ENCODE measurements around the gene ROR2.
"Not testable (repeated sequence)": the region's sequence is repeated elsewhere in the genome, so short reads cannot be mapped to it uniquely, and the experiment has no call there.

ROR2 gene

DNA sequence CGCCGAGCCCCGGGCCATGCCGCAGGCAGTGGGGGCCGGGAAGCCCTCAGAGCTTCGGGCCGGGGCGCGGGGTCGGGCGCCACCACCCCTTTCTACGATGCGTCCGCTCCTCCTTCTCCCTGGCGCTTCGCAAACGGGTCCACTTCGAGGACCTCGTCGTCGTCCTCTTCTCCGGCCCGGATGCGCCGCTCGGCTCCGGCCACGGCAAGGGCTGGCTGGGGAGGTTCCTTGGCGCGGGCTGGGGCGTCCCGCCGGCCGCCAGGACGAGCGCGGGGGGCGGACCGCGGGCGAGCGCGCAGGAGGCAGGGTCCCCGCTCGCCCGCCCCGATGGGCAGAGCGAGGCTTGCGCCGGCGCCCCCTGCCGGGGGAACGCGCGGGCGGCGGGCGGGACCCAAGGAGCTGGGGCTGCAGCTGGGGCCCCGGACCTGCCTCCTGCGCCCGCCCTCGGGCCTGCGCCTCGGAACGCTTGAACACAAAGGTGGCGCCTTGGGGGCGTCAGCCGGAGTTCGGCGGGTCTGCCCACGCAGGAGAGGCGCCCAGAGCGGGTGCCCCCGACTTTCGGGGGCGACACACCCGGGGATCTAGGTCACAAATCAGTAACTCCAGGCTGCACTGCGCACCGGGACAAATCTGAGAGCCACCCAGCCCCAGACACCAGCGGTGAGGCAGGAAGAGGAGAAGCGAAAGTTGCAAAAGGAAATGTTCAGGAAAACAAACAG, at the start of gene ROR2:
Gene ROR2, minus strand, starts transcription at position 283 of the 719 bp plus-strand sequence.
- peak; percentile 29 for DNase-seq (ENCODE audit: low read depth, low spot score)

- DNase-seq (ENCODE audit: low read depth, low spot score), result no peak
These were observed 45.1 kb upstream of the ROR2 start for GRCh38 chr9:91995000-91995655.

DNA sequence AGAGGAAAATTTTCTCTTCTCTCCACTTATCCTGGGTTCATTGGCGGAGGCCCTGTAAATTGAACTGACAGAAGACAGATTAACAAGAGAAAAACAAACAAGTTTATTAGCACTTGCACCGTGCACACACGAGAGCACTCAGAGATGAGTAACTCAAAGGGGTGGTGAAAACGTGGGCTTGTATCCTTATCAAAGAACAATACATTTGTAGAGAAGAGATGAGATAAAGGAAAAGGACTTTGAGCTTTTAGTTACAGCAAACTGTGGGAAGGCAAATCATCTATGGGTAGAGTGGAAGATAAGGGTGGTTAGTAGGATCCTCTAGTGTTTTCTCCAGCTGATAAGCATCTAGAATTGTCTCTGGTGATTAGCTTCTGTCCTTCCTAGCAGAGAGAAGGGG, 44.4 kb upstream of the ROR2 start:
- DNase-seq (ENCODE audit: low read depth, low spot score), result no peak

DNA sequence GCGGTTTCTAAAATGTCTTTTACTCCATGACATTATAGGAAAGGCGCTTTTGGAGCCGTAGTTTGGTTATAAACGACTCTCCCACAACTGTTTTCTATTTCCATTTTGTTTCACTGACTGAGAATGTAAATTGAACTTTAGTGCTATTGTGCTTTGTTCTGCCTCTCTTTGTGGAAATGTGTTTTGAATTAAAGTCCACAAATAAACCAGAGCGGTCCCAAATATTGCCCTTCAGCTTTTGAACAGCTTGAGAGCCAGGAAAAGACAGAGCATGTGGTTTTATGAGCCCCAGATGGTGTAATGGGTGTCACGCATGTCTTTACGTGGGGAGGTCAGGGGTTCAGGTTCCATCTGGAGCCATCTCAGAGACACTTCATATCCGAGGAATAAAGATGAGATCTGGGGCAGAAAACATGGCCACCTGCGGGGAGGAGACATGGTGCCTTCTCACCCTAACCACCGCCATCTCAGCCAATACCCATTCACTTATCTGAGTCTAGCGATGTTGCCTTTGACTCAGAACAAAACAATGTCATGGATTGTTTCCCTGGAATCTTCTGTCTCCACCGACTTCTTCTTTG, 42.5 kb upstream of the ROR2 start:
- DNase-seq (ENCODE audit: low read depth, low spot score), result peak; percentile 43

- no peak for DNase-seq (ENCODE audit: low read depth, low spot score)
These were observed 41.8 kb upstream of the ROR2 start for GRCh38 chr9:91991721-91992341.

- DNase-seq (ENCODE audit: low read depth, low spot score), result no peak
These were observed 36.2 kb upstream of the ROR2 start for GRCh38 chr9:91986248-91986647.

DNA sequence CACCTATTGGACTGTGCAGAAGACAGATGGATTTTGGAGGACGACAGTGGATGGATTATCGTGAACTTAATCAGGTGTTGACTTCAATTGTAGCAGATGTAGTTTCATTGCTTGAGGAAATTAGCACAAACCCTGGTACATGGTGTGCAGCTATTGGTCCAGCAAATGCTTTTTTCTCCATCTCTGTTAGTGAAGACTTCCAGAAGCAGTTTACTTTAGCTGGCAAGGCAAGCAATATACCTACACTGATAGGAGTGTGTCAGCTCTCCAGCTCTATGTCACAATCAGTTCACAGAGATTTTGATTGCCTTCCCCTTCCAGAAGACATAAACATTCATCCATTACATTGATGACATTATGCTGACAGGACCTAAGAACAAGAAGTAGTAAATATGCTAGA, 35.7 kb upstream of the ROR2 start:
- no peak for DNase-seq (ENCODE audit: low read depth, low spot score)

DNA sequence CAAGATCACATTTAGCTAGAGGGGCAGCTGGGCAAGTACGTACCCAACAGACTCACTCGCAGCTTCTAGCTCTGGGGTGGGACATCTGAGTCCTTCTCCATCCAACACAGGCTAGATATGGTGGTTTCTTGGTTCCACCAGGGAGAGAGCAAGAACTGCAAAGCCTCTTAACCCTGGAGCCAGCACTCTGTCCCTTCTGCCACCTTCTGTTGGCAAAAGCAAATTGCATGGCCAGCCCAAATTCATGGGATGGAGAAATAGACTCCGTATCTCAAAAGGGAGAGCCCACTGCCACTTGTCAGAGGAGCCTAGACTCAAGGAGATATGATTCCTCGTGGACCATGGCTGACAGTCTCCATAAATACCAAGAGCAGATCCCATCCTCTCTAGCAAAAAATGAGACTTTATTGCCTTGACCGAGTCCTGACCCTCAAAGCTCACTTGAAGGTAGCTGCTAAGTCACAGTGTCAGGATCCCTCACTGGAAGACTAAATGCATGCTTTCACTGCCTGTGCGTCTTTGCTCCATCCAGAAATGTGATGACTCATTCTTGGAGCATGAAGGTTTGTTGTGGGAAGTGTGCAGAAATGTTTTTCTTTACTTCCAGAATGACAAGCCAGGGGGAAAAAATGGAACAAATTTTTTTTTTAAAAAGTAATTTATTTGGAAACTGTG, 28.8 kb upstream of the ROR2 start:
- DNase-seq (ENCODE audit: low read depth, low spot score), result peak; percentile 58

DNA sequence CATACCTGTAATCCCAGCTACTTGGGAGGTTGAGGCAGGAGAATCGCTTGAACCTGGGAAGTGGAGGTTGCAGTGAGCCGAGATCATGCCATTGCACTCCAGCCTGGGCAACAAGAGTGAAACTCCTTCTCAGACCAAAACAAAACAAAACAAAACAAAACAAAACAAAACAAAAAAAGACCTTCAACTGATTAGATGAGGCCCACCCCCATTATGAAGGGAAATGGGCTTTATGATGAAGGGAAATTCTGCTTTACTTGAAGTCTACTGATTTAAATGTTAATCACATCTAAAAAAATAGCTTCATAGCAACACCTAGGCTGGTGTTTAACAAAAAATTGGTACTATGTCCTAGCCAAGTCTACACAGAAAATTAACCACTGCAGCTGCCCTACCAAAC, 25.2 kb upstream of the ROR2 start:
- DNase-seq (ENCODE audit: low read depth, low spot score), result not testable (repeated sequence)

GRCh38 chr9:91972711-91973110, 22.7 kb upstream of the ROR2 start:
- no peak for DNase-seq (ENCODE audit: low read depth, low spot score)

DNA sequence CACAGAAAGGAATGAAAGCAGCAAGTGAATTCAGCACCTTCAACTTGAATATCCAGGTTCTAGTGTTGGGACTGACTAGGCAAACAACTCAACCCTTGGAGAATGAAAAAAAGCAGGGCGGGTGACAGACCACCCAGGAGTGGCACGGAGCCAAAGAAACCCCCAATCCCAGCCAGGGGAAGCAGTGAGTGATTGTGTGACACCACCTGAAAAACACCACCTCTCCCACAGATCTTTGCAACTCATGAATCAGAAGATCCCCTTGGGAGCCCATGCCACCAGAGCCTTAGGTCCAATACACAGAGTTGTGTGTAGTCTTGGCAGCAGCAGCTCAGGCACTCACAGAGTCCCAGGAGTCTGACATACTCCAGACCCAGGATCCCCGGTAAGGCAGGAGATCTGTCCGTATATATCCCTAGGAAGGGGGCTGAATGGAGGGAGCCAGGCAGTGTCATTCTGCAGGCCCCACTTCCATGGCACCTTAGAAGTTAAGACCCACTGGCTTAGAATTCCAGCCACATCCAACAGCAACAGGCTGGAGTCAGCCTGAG, 22.1 kb upstream of the ROR2 start:
- no peak for DNase-seq (ENCODE audit: low read depth, low spot score)

DNA sequence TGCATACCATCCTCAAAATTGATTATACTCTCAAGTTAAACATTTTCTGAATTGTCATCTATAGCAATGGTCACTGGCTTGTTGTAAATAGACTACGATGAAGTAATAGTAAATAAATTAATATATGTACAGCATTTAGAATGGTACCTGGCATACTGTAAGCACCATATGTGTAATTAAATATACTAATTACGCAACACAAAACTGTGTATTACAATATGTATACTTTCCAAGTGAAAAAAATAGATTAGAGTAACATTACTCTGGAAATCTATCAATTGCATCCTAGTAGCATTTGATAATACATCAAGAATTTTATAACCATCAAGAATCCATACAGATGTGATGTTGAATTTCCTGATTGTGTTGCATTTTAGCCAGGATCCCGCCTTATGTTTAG, 17.2 kb upstream of the ROR2 start:
- no peak for DNase-seq (ENCODE audit: low read depth, low spot score)

DNA sequence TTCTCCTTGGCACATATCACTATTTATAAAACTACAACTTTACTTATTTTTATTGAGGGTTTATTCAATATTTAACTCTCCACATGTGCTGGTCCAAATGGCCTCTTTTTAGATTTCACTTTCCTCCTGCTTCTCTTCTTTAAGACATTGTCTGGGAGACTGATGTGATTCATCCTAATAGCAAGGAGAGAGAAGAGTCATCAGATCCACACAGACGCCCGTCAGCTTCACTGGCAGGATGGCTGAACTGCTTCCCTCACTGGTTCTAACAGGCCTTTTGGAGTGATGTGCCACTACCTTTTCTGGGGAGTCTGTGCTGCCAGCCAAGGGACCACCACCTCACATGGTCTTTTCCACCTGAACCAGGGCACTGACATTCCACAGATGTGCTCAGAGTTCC, 16.5 kb upstream of the ROR2 start:
- no peak for DNase-seq (ENCODE audit: low read depth, low spot score)

DNA sequence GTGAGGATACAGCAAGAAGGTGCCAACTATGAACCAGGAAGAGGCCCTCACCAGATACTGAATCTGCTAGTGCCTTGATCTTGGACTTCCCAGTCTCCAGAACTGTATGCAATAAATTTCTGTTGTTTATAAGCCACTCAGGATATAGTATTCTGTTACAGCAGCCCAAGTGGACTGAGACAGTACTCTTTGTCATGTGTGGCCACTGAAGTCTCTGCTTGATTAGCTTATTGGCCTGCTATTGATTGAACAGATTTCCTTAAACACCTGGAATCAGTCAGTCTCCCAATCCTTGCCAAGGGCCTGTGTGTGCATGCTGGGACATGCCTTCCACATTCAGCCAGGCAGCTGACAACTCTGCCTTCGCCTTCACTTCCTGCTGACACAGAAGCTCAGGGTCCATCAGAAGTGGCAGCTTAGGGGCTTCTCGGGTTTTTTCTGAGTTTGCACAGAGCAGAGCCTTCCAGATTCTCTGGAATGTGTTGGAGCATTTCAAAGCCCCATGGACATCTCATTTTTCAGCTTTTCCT, 13.7 kb upstream of the ROR2 start:
- DNase-seq (ENCODE audit: low read depth, low spot score), result no peak

DNA sequence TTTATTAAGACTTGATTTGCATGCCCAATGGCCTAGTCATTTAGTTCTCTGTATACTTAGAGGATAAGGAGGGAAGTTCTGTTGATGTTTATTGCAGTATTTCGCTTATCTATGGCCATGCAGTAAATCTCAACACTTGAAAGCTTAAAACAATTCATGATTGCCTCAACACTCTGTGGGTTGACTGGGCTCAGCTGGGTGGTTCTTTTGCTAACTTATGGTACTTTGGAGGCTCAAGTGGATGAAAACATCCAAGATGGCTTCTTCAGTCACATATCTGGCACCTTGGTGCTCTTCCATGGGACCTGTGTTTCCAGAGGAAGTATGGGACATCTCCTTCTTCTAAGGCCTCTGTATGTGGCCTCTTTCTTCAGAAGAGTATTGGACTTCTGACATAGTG, 10.3 kb upstream of the ROR2 start:
- DNase-seq (ENCODE audit: low read depth, low spot score), result no peak

DNA sequence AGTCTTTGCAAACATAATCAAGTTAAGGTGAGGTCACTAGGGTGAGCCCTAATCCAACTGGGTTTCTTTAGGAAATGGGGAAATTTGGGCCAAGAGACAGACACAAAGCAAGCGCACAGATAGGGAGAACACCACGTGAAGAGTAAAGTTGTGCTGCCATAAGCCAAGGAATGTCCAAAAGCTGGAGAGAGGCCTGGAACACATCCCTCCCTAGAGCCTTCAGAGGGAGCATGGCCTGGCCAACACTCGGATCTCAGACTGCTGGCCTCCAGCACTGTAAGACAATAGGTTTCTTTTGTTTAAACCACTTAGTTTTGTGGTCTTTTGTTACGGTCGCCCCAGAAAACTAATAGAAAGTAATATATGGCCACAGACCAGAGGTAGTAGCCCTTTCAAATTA, 8.1 kb upstream of the ROR2 start:
- DNase-seq (ENCODE audit: low read depth, low spot score), result no peak

DNA sequence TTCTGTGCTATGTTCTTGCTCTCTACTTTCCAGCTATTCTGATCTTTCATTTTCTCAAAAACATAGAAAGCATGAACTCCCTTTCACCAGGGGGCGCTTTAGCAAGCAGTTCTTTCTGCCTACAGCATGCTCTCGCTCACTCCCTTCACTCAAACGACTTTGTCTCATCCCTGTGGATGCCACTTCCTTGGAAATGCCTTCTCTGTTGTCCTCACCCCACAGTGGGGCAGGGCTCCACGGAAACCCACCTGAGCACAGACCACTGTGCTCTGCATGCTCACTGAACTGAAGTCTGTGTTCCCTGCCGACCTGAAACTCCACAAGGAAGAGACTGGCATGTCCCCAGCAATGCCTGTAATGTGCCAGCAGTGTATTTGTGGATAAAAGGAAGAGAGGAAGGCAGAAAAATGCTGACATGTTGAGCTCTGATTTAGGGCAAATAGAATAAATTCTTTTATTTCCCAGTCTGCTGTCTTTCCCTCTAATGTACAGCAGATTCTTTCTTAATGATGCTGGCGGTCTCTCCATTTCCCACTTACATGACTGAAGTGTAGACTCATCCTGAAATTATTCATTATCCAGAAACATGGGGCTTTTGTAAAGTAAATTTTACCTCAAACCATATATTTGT, 4.9 kb upstream of the ROR2 start:
- peak; percentile 58 for DNase-seq (ENCODE audit: low read depth, low spot score)

- DNase-seq (ENCODE audit: low read depth, low spot score), result no peak
These were observed 3.7 kb upstream of the ROR2 start for GRCh38 chr9:91953718-91954117.

- DNase-seq (ENCODE audit: low read depth, low spot score), result no peak
These were observed 2.0 kb upstream of the ROR2 start for GRCh38 chr9:91951944-91952520.

- no peak for DNase-seq (ENCODE audit: low read depth, low spot score)
These were observed 559 bp downstream of the ROR2 start for GRCh38 chr9:91949392-91949945.
